ENCODE data around the gene RAMP1.

RAMP1 gene

DNA sequence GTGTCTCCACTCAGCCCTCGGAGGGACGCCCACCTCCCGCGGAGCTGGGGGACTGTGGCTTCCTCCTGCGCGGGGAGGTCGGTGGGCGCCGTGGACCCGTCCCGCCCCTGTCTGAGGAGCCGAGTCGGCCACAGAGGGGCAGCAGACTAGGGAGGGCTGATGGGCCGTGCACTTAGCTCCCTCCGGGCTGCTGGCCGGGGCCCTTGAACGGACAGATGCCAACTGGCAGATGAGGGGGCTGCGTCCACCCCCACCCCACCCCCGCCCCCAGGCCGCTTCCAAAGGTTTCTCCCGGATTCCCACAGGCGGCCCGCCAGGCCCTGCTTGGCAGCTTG lies 96.9 kb downstream of the RAMP1 start:
- DNase-seq, result no peak

DNA sequence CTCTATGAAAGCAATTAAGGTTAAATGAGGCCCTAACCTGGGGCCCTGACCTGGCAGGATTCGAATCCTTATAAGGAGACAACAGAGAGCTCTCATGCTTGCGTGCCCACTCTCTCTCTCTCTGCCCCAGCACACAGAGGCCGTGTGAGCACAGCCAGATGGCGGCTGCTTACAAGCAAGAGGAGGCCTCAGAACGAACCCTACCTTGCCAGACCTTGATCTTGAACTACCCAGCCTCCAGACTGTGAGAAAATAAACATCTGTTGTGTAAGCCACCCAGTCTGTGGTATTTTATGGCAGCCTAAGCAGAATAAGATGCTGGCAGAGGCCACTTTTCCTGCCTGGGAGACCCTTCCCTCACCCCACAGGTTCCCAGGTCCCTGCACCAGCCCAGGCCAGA lies 102.2 kb downstream of the RAMP1 start:
- no peak for DNase-seq

All from MV-4-11 (cell line).